ENCODE data around the gene PRKCSH.

DNA sequence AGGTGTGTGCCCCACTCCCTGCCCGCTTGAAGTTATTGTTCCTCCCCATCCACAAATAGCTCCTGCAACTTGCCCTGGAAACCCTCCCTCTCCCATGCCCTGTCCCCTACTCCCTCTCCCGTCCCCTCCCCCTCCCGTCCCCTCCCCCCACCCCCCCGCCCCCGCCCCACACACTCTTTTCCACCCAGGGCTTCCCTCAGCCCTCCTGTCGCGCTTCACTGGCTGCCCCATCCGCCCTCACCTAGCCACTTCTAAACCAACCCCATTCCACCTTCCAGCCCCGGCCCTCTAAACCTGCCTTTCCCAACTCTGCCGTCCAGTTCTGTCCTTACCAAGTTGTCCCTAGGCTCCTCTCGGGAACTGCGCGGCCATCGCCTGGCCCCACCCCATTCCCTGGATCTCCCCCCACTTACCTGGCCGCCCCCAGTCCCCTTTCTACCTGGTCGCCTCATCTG is 17.3 kb upstream of the PRKCSH start:
- TF ChIP-seq, protein P1, sequence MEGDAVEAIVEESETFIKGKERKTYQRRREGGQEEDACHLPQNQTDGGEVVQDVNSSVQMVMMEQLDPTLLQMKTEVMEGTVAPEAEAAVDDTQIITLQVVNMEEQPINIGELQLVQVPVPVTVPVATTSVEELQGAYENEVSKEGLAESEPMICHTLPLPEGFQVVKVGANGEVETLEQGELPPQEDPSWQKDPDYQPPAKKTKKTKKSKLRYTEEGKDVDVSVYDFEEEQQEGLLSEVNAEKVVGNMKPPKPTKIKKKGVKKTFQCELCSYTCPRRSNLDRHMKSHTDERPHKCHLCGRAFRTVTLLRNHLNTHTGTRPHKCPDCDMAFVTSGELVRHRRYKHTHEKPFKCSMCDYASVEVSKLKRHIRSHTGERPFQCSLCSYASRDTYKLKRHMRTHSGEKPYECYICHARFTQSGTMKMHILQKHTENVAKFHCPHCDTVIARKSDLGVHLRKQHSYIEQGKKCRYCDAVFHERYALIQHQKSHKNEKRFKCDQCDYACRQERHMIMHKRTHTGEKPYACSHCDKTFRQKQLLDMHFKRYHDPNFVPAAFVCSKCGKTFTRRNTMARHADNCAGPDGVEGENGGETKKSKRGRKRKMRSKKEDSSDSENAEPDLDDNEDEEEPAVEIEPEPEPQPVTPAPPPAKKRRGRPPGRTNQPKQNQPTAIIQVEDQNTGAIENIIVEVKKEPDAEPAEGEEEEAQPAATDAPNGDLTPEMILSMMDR (IDR thresholded peaks at IDR 0.05) = no peak
- TF ChIP-seq, protein P2, sequence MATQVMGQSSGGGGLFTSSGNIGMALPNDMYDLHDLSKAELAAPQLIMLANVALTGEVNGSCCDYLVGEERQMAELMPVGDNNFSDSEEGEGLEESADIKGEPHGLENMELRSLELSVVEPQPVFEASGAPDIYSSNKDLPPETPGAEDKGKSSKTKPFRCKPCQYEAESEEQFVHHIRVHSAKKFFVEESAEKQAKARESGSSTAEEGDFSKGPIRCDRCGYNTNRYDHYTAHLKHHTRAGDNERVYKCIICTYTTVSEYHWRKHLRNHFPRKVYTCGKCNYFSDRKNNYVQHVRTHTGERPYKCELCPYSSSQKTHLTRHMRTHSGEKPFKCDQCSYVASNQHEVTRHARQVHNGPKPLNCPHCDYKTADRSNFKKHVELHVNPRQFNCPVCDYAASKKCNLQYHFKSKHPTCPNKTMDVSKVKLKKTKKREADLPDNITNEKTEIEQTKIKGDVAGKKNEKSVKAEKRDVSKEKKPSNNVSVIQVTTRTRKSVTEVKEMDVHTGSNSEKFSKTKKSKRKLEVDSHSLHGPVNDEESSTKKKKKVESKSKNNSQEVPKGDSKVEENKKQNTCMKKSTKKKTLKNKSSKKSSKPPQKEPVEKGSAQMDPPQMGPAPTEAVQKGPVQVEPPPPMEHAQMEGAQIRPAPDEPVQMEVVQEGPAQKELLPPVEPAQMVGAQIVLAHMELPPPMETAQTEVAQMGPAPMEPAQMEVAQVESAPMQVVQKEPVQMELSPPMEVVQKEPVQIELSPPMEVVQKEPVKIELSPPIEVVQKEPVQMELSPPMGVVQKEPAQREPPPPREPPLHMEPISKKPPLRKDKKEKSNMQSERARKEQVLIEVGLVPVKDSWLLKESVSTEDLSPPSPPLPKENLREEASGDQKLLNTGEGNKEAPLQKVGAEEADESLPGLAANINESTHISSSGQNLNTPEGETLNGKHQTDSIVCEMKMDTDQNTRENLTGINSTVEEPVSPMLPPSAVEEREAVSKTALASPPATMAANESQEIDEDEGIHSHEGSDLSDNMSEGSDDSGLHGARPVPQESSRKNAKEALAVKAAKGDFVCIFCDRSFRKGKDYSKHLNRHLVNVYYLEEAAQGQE (IDR thresholded peaks at IDR 0.05; ENCODE audit: insufficient read depth in 1 of 2, low read depth in 2 of 2, low read length in 1 of 2) = no peak
- no peak for TF ChIP-seq POLR2AphosphoS5 (IDR thresholded peaks at IDR 0.05; ENCODE audit: low read depth, low read length)

All from Panc1 (cell line).